Prostate gland (tissue), 2 donors: ENCODE data around the gene SCN1B. TPM values are rescaled to one million over a fixed set of nuclear protein-coding genes. Genes with fewer than 3 reads are reported as not detected.

Experiments
- DNase-seq: peaks from one replicate; pipeline ENCODE4 v3.0.0-alpha.2; 2019; ENCODE audit warnings: low spot score
- H3K27ac ChIP-seq, 2 donors: fragments of 200-600 bp; sonication (generic); 2 replicates each; pipeline ENCODE4 v1.5.1; 2017 to 2019
- H3K27me3 ChIP-seq: fragments of 200-600 bp; sonication (generic); replicated peaks from 2 replicates; pipeline ENCODE4 v1.5.1; 2019; ENCODE audit not compliant: insufficient read depth
- H3K36me3 ChIP-seq, 2 donors: fragments of 200-600 bp; sonication (generic); 1 replicate in 1 of 2; 2 replicates in 1 of 2; pipeline versions ENCODE4 v1.5.1 to v1.8.1; 2017 to 2019
- H3K4me1 ChIP-seq: fragments of 200-600 bp; sonication (generic); replicated peaks from 2 replicates; pipeline ENCODE4 v1.5.1; 2019
- H3K4me3 ChIP-seq, 2 donors: fragments of 200-600 bp; sonication (generic); 2 replicates each; pipeline ENCODE4 v1.5.1; 2017 to 2019
- H3K9me3 ChIP-seq: fragments of 200-600 bp; sonication (generic); 2 replicates; pipeline ENCODE4 v1.5.1; 2017
- CTCF ChIP-seq, 4 experiments: fragments of 200-600 bp in 2 of 4; fragments of 450-650 bp in 2 of 4; sonication (generic) in 2 of 4; IDR thresholded peaks; 1 replicate in 3 of 4; 2 replicates in 1 of 4; pipeline ENCODE4 v1.5.1; 2016 to 2019; ENCODE audit warnings: antibody characterized with exemption in 4 of 4, mild to moderate bottlenecking in 2 of 4, moderate library complexity in 2 of 4
- POLR2A ChIP-seq: fragments of 450-650 bp; IDR thresholded peaks from one replicate; pipeline ENCODE4 v1.6.1; 2016; ENCODE audit warnings: antibody characterized with exemption, mild to moderate bottlenecking
- POLR2AphosphoS5 ChIP-seq: sonication (generic); formaldehyde crosslinking; IDR thresholded peaks from one replicate; pipeline ENCODE4 v1.6.1; 2017; ENCODE audit warnings: antibody characterized with exemption
- WGBS: methylation state at CpG from one replicate; pipeline ENCODE4 v1.1.5; 2018; 5-methylcytosine and 5-hydroxymethylcytosine counted together
- intact Hi-C: fragments of 100-400 bp; cut with DNase I; formaldehyde crosslinking; loops from one replicate; pipeline ENCODE4 v1.14.2; 2022
- total RNA-seq, 2 donors: library from RNA; depleted of rRNA; stranded (reverse); fragments of >200 nt; gene quantifications; one replicate each; pipeline ENCODE4 v1.1.0, GENCODE V29; 2016

Gene SCN1B
- total RNA-seq, 2 donors from 2014 or later, result 9.7 to 10.6 TPM

GRCh38 chr19:34998777-34999497 is 31.3 kb upstream of the SCN1B start:
- peak overlapping the region; percentile 97 to 99 for H3K27ac ChIP-seq
- no peak for DNase-seq
- no peaks in the 10 kb centered on the region for H3K36me3 ChIP-seq
- intact Hi-C loops, result no loop called here
- H3K4me1 ChIP-seq, result peaks cover 17% of the 10 kb centered on the region
- H3K27me3 ChIP-seq, result no peaks in the 10 kb centered on the region
- 44% methylated on average over 13 of the region's 13 CpGs for WGBS
- peak overlapping the region; percentile 95 to 96 for H3K4me3 ChIP-seq
- H3K9me3 ChIP-seq, result no peaks in the 10 kb centered on the region
- TF ChIP-seq CTCF (IDR thresholded peaks at IDR 0.05), result no peak
- no peak for TF ChIP-seq POLR2A
- no peak for TF ChIP-seq POLR2AphosphoS5

- intact Hi-C loops, result no loop called here
- WGBS, result 1% methylated on average over 45 of the region's 45 CpGs
- H3K4me1 ChIP-seq, result peaks cover 16% of the 10 kb centered on the region
- no peaks in the 10 kb centered on the region for H3K36me3 ChIP-seq
- peak; percentile 88 for DNase-seq
- TF ChIP-seq POLR2AphosphoS5, result peak; percentile 93
- TF ChIP-seq POLR2A, result peak; percentile 82
- TF ChIP-seq CTCF (IDR thresholded peaks at IDR 0.05), result no peak
- no peaks in the 10 kb centered on the region for H3K9me3 ChIP-seq
- peak within 1 kb of the TSS; percentile 95 to 96 for H3K4me3 ChIP-seq
- no peaks in the 10 kb centered on the region for H3K27me3 ChIP-seq
- peak within 1 kb of the TSS; percentile 97 to 99 for H3K27ac ChIP-seq
Measured at GRCh38 chr19:34999498-35000337, 30.6 kb upstream of the SCN1B start, which contains the start of gene GRAMD1A. Gene GRAMD1A (plus strand): TSS chr19:35000323. CDS start chr19:35000479, 156 bp downstream.

GRCh38 chr19:35000338-35000646 is 30.0 kb upstream of the SCN1B start:
- no peak for TF ChIP-seq POLR2AphosphoS5
- TF ChIP-seq POLR2A, result peak; percentile 44
- no peak for TF ChIP-seq CTCF (IDR thresholded peaks at IDR 0.05)
- intact Hi-C loops, result no loop called here
- Histone ChIP-seq H3K36me3 (no peaks in the 10 kb centered on the region), H3K27me3 (no peaks in the 10 kb centered on the region), H3K4me1 (peaks cover 12% of the 10 kb centered on the region), H3K9me3 (no peaks in the 10 kb centered on the region), H3K27ac (peak overlapping the region; percentile 97 to 99), H3K4me3 (peak overlapping the region; percentile 95 to 96)
- no peak for DNase-seq
- WGBS, result under 1% methylated on average over 32 of the region's 37 CpGs

- peak overlapping the region; percentile 95 to 96 for H3K4me3 ChIP-seq
- intact Hi-C loops, result no loop called here
- H3K9me3 ChIP-seq, result no peaks in the 10 kb centered on the region
- H3K27me3 ChIP-seq, result no peaks in the 10 kb centered on the region
- TF ChIP-seq CTCF (IDR thresholded peaks at IDR 0.05) (no peak), POLR2A (no peak), POLR2AphosphoS5 (no peak)
- WGBS, result 2% methylated on average over 30 of the region's 46 CpGs
- peak overlapping the region; percentile 97 to 99 for H3K27ac ChIP-seq
- peak; percentile 38 for DNase-seq
- H3K36me3 ChIP-seq, result no peaks in the 10 kb centered on the region
- peaks cover 18% of the 10 kb centered on the region for H3K4me1 ChIP-seq
Measured at GRCh38 chr19:35000647-35001501, 29.4 kb upstream of the SCN1B start.
